LNCaP clone FGC (cell line): ENCODE measurements around the gene SLC24A4.

ENCODE experiments used
- DNase-seq: peaks from one replicate; pipeline ENCODE4 v3.0.0-alpha.2; 2011; ENCODE audit warnings: low read depth
- H3K4me3 ChIP-seq: 2 replicates; pipeline ENCODE4 v1.5.1; 2011; ENCODE audit warnings: mild to moderate bottlenecking, low read depth, low read length, control low read depth
- CTCF ChIP-seq: IDR thresholded peaks from 2 replicates; pipeline ENCODE4 v1.5.1; 2012; ENCODE audit warnings: mild to moderate bottlenecking; ENCODE audit not compliant: control insufficient read depth, insufficient read depth; ENCODE audit errors: extremely low read depth

The SLC24A4 gene

GRCh38 chr14:92386165-92386564 is 63.2 kb downstream of the SLC24A4 start:
- no peak overlapping the region for H3K4me3 ChIP-seq
- DNase-seq: no peak
- no peak for TF ChIP-seq CTCF

- no peak for TF ChIP-seq CTCF
- DNase-seq: no peak
- H3K4me3 ChIP-seq: no peak overlapping the region
Observed at GRCh38 chr14:92386637-92387036, 63.7 kb downstream of the SLC24A4 start.

- TF ChIP-seq CTCF: no peak
Observed at GRCh38 chr14:92387578-92387977, 64.6 kb downstream of the SLC24A4 start.

GRCh38 chr14:92389598-92390158 is 66.7 kb downstream of the SLC24A4 start:
- no peak for DNase-seq

More at GRCh38 chr14:92387578-92387977, 64.6 kb downstream of the SLC24A4 start:
- no peak overlapping the region for H3K4me3 ChIP-seq
- DNase-seq: no peak

GRCh38 chr14:92391726-92392125 is 68.8 kb downstream of the SLC24A4 start:
- DNase-seq: no peak
- H3K4me3 ChIP-seq: no peak overlapping the region
- no peak for TF ChIP-seq CTCF

More at GRCh38 chr14:92389598-92390158, 66.7 kb downstream of the SLC24A4 start:
- no peak for TF ChIP-seq CTCF
- no peak overlapping the region for H3K4me3 ChIP-seq

- no peak overlapping the region for H3K4me3 ChIP-seq
- DNase-seq: no peak
- no peak for TF ChIP-seq CTCF
Observed at GRCh38 chr14:92392711-92393110, 69.7 kb downstream of the SLC24A4 start.

- no peak for TF ChIP-seq CTCF
- no peak for DNase-seq
- no peak overlapping the region for H3K4me3 ChIP-seq
Observed at GRCh38 chr14:92397150-92397952, 74.4 kb downstream of the SLC24A4 start.
